ENCODE results near the gene TUBA4A. TPM values are rescaled to one million over a fixed set of nuclear protein-coding genes. Genes with fewer than 3 reads are reported as not detected.
A peak's percentile ranks its signal among the peaks of the same experiment; 100 is the strongest.

TUBA4A gene
- total and polyA plus RNA-seq, 2 experiments from 2014 or later = 1.6 to 6.5 TPM

- H3K27me3 ChIP-seq = no peaks in the 10 kb centered on the region
- DNase-seq (ENCODE audit: low read depth in 1 of 2, low spot score in 1 of 2) = no peak
- no peaks in the 10 kb centered on the region for H3K9me3 ChIP-seq (ENCODE audit: low read depth)
- no peak overlapping the region for H3K27ac ChIP-seq
- no peak for TF ChIP-seq CTCF (IDR thresholded peaks at IDR 0.05; ENCODE audit: low read depth, low read length)
- H3K4me3 ChIP-seq = no peak overlapping the region
- peaks cover 8% of the 10 kb centered on the region for H3K36me3 ChIP-seq
- H3K4me1 ChIP-seq (ENCODE audit: low read depth) = no peaks in the 10 kb centered on the region
These were observed 44.2 kb downstream of the TUBA4A start for GRCh38 chr2:219209236-219210195.

DNA sequence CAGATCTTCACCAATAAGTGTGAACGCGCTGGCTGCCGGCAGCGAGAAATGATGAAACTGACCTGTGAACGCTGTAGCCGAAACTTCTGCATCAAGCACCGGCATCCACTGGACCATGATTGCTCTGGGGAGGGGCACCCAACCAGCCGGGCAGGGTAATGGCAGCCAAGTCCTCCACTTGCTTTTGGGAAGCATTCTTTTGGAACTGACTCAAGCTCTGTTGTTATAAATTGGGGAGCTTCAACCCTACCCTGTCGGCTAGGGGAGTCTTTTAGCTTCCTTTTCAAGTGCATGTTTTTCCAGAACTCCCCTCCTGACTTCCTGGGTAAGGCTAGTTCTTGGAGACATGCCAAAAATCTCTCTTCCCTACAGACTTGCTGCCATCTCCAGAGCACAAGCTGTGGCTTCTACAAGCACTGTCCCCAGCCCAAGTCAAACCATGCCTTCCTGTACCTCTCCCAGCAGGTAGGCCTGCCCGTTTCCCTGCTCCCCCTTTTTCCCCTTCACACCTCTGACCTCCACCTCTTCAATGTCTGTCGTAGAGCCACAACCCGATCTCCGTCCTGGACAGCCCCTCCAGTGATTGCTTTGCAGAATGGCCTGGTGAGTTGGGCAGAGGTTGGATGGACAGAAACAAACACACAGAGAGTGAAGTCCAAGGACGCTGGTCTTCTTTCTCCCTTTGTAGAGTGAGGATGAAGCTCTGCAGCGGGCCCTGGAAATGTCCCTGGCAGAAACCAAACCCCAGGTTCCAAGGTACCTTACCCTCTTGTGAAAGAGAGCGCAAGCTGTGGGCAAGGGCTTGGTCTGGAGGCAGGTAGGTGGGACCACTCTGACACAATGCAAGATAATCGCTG lies 45.6 kb downstream of the TUBA4A start:
- TF ChIP-seq CTCF (IDR thresholded peaks at IDR 0.05; ENCODE audit: low read depth, low read length) = no peak
- Histone ChIP-seq H3K4me1 (ENCODE audit: low read depth) (no peaks in the 10 kb centered on the region), H3K36me3 (peaks cover 8% of the 10 kb centered on the region), H3K27ac (no peak overlapping the region), H3K9me3 (ENCODE audit: low read depth) (no peaks in the 10 kb centered on the region), H3K4me3 (no peak overlapping the region), H3K27me3 (no peaks in the 10 kb centered on the region)
- peak in 1 of 2 donors; percentile 62 for DNase-seq (ENCODE audit: low read depth in 1 of 2, low spot score in 1 of 2)

DNA sequence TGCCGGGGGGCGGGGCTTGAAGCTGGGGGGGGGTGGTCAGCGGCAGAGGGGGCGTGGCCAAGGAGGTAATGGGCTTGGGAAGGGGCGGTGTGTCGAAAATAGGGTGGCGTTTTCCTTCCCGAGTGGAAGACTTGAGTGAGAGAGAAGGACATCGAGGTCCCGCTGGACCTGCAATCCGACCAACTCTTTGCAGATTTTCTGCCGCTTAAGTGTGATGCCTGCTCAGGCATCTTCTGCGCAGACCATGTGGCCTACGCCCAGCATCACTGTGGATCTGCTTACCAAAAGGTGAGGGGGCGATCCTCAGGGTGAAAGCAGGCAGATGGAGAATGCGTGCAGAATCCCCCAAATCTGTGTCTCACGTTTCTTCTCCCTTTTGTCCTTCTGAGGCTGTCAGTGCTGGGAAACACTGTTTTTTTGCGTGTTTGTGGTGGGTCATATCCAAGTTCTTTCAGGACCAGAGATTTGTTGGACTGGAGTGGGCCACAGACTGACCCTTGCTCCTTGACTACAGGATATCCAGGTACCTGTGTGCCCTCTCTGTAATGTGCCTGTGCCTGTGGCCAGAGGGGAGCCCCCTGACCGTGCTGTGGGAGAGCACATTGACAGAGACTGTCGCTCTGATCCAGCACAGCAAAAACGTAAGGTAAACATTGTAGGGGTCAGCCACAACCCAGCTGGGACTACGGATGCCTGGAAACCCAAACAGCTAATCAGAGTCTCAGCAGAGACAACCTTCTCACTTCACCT lies 46.4 kb downstream of the TUBA4A start:
- Histone ChIP-seq H3K4me3 (peak overlapping the region; percentile 69), H3K27me3 (no peaks in the 10 kb centered on the region), H3K4me1 (ENCODE audit: low read depth) (no peaks in the 10 kb centered on the region), H3K9me3 (ENCODE audit: low read depth) (no peaks in the 10 kb centered on the region), H3K36me3 (peaks cover 8% of the 10 kb centered on the region), H3K27ac (peak overlapping the region; percentile 86)
- no peak for DNase-seq (ENCODE audit: low read depth in 1 of 2, low spot score in 1 of 2)
- TF ChIP-seq CTCF (IDR thresholded peaks at IDR 0.05; ENCODE audit: low read depth, low read length) = no peak

DNA sequence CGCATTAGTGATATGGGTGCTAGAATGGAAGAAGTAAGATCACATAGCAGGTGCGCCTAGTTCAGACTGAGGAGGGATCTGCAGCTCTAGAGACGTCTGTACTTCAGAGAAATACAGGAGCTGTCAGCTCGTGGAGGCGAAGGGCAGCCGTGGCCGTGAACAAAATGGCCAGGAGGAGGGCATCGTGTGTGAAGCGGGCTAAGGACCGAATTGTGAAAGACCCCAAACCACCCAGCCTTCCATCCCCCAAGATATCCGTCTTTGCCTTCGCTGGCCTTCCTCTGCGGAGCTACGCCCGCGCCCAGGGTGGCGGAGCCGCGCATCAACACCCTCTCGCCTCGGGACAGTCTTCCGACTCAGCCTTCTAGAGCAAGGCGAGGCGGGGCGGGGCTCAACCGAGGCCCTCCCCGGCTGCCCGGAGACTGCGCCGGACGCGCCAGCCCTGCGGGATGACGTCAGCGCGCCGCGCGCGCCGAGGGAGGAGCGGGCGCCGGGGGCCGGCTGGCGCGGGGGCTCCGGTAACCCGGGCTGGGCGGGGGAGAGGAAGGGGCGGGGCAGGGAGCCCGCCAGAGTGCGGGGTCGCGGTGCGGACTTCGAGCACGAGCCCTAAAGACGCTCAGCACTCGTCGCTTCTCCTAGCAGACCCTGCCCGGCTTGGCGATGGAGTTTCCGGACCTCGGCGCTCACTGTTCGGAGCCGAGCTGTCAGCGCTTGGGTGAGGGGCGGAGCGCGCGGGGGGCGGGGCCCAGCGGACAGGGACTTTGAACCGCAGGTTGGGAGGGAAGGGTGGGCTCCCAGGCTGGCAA lies 47.2 kb downstream of the TUBA4A start, which contains the start of gene ZFAND2B:
TSS of gene ZFAND2B (plus strand) at position 455 of the 806 bp plus-strand sequence. CDS start at position 661, 206 bp downstream.
- Histone ChIP-seq H3K27me3 (no peaks in the 10 kb centered on the region), H3K4me1 (ENCODE audit: low read depth) (no peaks in the 10 kb centered on the region), H3K36me3 (peaks cover 8% of the 10 kb centered on the region), H3K27ac (peak within 1 kb of the TSS; percentile 86), H3K4me3 (peak within 1 kb of the TSS; percentile 69), H3K9me3 (ENCODE audit: low read depth) (no peaks in the 10 kb centered on the region)
- DNase-seq (ENCODE audit: low read depth in 1 of 2, low spot score in 1 of 2) = peak; percentile 95 to 97
- no peak for TF ChIP-seq CTCF (IDR thresholded peaks at IDR 0.05; ENCODE audit: low read depth, low read length)

Data from cardiac muscle cell (in vitro differentiated cells and primary cell).